ENCODE results near the gene WNT7B.
"Not testable (repeated sequence)": the region's sequence is repeated elsewhere in the genome, so short reads cannot be mapped to it uniquely, and the experiment has no call there.

Gene WNT7B

GRCh38 chr22:46008291-46008690, 31.3 kb upstream of the WNT7B start:
- DNase-seq (ENCODE audit: low read depth) = no peak

- peak; percentile 88 for DNase-seq (ENCODE audit: low read depth)
Measured at GRCh38 chr22:46007848-46008261, 30.9 kb upstream of the WNT7B start.

- no peak for DNase-seq (ENCODE audit: low read depth)
Measured at GRCh38 chr22:46007003-46007847, 30.3 kb upstream of the WNT7B start.

DNA sequence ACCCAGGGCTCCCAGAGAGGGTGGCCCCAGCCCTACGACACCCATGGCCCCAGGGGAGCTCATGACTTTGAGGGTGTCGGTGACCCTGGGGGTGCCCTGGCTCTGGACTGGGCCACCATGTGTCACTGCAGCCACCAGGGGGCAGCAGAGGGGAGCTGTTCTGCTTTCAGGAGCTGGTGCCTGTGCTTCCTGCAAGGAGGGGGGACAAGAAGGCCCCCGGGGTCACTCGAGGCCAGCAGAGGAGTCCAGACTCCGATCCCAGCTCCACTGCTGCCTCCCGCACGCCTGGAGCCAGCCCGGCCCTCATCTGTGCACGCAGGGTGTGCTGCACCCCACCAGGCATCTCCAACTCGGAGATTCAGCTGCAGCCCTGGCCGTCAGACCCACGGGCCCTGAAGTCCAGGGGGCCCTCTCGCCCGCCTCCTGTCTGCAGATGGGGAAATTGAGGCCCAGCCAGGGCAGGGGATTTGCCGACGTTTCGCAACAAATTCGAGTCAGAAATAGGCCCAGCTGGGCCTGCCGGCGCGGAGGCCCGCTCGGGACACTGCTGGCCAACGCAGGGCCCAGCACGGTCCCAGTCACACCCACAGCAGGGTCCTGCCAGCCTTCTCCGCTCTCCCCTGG, 29.5 kb upstream of the WNT7B start:
- peak; percentile 61 for DNase-seq (ENCODE audit: low read depth)

DNA sequence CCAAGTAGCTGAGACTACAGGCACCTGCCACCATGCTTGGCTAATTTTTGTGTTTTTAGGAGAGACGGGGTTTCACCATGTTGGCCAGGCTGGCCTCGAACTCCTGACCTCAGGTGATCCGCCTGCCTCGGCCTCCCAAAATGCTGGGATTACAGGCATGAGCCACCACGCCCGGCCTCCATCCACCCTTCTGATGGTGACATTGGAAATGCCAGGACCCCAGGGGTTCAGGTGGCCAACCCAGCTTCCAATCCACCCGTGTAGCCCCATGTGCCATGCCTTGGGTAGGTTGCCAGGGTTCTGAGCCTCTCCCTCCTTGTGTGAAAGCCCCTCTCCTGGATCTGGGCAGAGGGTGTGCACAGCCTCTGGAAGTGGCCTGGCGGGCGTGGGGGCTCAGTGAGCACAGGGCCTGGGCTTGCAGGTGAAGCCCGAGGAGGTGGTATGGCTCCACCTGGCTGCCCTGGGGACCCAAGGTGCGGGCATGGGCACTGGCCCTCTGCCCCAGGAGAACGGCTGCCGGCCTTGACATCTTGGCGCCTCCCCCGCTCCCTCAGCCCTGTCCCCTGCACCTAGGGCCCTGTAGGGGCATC, 28.2 kb upstream of the WNT7B start:
- DNase-seq (ENCODE audit: low read depth) = not testable (repeated sequence)

GRCh38 chr22:46004105-46004866, 27.3 kb upstream of the WNT7B start:
- DNase-seq (ENCODE audit: low read depth) = no peak

DNA sequence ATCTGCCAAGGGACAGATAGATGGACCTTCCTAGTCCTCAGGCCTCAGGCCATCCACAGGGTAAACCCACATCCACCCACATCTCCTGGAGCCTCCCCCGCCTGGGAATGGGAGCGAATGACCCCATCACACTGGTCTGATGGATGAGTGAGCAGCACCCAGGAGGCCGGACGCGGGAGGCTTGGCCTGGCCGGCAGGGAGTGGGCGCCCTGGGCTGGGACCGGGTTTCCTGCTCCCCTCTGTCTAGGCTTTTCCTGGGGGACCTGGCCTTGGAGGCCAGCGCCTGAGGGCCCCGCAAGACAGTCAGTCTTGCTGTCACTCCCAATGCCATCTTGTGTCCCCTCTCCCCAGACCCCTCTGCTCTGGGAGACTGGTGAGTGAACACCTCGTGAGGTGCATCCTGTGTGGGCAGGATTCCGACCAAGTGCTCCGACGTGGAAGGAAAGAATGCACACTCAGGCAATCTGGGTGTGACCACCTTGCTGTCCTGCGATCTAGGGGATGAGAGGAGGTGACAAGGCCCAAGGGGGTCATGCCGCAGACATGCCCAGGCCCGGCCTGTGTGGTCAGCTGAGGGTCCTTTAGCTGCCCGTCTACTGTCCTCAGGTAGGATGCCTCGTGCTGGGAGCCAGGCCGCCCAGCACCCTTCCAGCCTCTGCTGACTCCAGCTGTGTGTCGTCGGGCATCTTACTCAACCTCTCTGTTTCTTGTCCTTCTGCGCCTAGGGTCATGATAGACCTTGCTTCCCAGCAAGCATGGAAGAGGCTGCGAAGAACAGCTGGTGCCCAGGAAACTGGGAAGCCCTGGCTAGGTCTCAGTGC, 26.5 kb upstream of the WNT7B start:
- DNase-seq (ENCODE audit: low read depth) = no peak

DNA sequence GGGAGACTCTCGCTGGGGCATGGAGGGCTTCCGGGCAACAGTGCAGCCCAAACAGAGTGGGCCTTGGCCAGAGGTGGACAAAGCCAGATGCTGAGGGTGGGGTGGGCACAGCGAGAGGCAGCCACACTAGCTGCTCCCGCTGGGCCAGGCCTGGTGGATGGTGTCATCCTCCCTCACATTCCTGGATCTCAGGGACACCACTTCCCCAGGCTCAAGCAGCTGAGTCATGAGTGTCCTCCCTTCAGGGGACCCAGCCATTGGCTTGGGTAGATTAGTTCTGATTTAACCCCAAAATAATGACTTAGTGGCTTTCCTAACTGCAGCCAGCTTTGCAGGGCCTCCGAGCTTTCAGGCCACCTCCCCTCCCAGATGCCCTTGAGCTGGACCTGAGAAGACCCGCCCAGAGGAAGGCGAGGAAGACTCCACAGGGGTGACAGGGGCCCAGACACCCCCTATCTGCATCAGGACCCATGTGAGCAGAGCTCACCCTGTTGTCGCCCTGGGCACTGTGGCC, 25.9 kb upstream of the WNT7B start:
- DNase-seq (ENCODE audit: low read depth) = peak; percentile 72

DNA sequence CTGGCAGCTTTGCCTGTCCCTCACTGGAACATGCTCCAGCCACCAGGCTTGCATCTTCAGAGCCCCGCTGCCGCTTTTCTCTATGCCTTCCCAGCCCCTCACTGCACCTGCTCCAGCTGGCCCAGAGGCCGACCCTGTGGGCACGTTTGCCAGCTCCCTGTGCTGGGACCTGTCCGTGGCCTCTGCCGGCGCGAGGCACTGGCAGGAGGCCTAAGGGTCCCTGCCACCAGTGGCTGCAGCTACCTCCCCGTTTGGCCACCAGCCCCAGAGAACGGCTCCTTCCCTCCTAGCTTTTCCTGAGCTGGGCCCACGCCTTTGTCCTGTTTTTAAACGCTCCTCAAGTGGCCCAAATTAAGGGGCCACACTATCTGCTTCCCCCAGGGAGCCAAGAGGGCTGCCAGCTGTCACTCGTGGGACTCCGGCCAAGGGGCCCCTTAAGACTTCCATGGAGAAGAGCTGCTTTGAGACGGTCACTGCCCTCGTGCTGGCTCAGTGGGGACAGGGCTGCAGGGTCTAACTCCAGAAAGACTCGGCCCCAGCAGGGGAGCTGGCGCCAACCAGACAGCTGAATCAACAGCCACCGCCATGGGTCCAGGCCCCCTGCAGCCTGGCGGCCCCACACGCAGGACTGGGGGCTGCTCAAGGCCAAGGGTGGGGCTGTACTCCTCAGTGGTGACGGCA, 24.6 kb upstream of the WNT7B start:
- no peak for DNase-seq (ENCODE audit: low read depth)

DNA sequence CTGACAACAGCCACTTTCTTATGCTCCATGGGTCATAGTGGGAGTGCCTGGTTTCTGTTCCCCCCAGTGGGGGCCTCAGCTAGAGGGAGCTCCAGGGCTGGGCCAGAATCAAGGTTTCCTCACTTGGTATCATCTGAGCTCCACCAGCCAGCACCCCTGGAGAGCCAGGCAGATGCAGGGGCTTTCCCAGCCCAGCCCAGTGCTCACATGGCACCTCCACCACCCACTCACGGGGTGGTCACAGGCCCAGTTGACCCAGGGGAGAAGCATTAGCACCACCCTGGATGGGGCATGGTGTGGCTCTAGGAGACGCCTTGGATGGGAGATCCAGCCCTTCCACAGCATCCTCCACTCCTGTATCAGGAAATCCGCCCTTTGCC, 24.1 kb upstream of the WNT7B start:
- no peak for DNase-seq (ENCODE audit: low read depth)

DNA sequence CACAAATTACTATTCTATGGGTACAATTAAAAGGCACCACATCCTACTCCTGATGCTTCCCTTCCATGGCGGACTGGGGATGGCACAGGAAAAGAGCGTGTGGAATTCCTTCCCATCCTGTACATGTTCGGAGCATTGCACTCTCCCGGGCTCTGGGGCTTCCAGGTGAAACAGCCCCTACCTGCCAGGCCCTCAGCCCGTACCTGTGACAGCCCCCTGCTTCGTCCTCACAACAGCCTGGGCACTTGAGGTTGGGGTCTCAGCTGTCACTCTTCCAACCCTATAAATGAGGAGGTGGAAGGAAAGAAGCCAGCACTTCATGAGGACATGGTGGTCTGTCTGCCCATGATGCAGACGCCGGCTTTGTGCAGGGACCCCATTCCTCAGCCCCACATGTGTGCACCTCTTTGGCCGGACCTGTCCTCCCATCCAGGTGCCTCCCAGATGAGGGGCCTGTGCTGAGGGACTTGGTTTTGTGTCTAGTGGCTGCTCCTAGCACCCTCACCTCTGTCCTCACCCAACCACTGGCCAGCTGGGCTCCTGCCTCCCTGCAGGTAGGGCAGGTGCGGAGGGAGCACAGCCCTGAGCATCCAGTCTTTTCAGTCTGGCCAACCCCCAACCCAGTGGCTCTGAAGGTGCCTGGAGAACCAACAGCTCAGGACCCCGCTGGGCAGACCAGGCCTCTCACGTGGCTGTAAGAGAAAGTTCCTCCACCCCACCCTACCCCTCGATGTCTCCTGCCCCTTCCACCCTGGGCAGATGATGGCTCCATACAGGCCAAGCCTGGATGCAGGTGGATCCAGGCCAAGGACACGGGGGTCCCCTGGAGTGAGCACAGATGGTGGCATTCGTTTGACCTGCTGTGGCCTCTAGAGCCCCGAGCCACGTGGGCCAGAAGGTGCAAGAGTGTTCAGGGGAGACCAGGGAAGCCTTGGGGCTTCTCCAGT, 23.4 kb upstream of the WNT7B start:
- DNase-seq (ENCODE audit: low read depth) = no peak

DNA sequence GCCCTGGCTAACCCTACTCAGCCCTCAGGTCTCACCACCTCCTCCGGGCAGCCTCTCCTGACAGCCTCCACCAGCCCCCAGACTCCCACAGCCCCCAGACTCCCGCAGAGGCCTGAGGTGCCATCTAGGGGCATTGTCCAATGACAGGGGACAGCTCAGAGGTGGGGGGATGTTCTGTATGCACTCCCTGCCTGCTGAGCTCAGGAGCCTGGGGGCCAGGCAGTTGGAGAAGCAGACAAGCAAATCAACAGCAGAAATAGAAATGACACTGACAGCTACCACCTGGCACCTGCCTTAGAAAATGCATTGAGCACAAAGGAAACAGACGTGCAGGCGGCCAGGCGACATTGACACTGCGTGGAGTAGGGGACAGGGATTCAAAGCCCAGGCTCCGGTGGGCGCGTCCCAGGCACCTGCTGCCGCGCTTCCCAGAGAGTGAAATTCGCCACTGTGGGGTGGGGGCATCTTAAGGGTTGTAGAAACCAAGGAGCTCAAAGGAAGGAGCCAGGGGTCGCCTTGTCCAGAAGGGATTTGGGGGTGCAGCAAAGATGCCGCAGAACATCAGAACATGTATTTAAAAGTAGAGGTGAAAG, 22.5 kb upstream of the WNT7B start:
- no peak for DNase-seq (ENCODE audit: low read depth)

DNA sequence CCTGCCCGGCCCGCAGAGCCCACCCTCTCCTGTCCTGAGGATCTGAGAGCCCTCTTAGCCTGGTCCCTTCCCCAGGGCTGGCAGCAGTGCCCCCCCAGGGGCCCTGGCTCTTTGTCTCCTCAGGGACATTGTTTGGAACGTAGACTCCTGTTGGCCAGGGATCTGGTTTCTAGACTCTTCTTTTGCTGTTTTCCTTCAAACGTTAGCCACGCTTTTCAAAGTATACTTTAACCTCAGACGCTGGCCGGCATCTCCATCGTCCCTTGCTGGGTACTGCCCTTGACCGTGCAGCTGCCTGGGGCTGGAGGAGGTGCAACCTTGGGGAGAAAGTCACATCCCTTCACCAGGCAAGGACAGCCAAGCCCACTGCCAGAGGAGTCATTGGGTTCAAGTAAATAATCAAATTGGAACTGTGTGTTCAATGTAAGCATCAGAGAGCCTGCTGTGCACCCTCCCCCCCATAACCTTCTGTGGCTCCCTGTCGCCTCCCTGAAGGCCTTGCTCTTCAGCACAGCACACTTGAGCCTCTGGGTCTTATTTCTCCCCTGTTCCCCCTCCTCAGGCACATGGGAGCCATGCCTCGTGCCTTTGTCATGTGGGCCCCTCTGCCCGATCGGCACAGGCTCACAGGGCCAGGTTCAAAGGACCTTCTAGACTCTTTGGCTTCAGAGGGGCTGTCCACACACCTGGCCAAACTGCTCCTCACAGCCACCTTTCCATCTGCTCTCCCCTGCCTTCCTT, 21.8 kb upstream of the WNT7B start:
- DNase-seq (ENCODE audit: low read depth) = no peak

- peak; percentile 67 for DNase-seq (ENCODE audit: low read depth)
Measured at GRCh38 chr22:45997777-45998637, 21.0 kb upstream of the WNT7B start.

DNA sequence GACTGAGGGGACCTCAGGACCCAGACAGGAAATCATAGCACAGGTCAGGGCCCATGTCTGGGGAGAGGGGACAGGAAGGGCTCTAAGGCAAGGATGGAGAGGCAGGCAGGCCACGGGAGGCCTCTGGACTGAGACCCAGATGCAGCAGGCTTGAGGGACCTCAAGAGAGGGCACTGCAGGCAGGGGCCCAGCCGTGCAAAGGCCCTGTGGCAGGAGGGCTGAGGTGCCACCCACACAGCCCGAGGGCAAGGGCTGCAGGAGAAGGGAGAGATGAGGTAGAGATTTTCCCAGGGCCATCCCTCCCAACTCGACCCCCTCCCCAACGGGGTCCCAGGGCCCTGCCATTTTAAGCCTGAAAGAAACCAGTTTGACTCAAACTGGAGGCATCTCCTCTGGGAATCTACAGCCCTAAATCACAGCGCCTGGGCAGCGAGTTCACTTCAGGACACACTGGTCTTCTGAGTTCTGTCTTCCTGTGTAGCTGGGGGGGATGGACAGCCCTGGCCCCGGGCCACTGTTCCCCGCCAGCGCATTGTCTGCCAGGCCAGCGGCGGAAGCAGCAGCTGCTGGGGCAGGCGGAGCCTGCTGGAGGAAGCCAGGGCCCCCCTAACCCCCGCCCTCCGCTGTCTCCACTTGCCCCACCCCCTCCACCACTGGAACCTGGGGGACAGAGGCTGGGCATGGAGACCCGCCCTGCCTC, 20.3 kb upstream of the WNT7B start:
- peak; percentile 94 for DNase-seq (ENCODE audit: low read depth)

GRCh38 chr22:45996241-45997076, 19.5 kb upstream of the WNT7B start:
- no peak for DNase-seq (ENCODE audit: low read depth)

Data from GM04503 (cell line).